Spleen (tissue), 7 donors: ENCODE measurements around the gene CYP1A2.

ENCODE experiments used
- POLR2A ChIP-seq, 3 donors: fragments of 450-650 bp; IDR thresholded peaks; one replicate each; pipeline ENCODE4 v1.5.1; 2017; ENCODE audit warnings: antibody characterized with exemption in 3 of 3, mild to moderate bottlenecking in 1 of 3
- POLR2AphosphoS5 ChIP-seq, 3 donors: sonication (generic); formaldehyde crosslinking; IDR thresholded peaks; one replicate each; pipeline ENCODE4 v1.5.1; 2017; ENCODE audit warnings: antibody characterized with exemption in 3 of 3
- TF ChIP-seq, protein P1 (sequence below), 11 experiments: fragments of 200-600 bp in 7 of 11; fragments of 450-650 bp in 4 of 11; sonication (generic) in 4 of 11; IDR thresholded peaks in 8 of 11; conservative IDR thresholded peaks in 3 of 11; 1 replicate in 7 of 11; 2 replicates in 4 of 11; pipeline versions ENCODE4 v1.4.0 to v1.8.0; 2016 to 2021; ENCODE audit warnings: antibody characterized with exemption in 11 of 11, inconsistent platforms in 4 of 11, mild to moderate bottlenecking in 1 of 11
- donor health status: DM: no; HTN: no; CAD: no; lungs with moderate emphysema.
- donor health status: DM: no; HTN: no; CAD: no.
- donor health status: DM: no; HTN: no; CAD: no.

DNA sequence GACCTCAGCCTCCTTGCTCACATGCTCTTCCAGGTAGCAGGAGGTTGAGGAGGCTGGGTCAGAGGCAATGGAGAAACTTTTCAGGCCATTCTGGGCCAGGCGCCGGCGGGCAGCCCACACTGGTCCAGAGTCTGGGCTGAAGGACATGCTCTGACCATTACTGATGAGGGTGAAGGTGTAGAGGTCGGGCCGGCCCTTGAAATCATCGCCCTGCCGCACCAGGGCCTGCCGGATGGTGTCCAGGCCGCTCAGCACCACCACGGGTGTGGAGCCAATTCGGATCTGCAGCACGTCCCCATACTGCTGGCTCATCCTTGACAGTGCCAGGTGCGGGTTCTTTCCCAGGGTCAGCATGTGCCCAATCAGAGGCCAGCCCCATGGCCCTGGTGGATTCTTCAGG lies 26.1 kb upstream of the CYP1A2 start:
- TF ChIP-seq, protein P1, sequence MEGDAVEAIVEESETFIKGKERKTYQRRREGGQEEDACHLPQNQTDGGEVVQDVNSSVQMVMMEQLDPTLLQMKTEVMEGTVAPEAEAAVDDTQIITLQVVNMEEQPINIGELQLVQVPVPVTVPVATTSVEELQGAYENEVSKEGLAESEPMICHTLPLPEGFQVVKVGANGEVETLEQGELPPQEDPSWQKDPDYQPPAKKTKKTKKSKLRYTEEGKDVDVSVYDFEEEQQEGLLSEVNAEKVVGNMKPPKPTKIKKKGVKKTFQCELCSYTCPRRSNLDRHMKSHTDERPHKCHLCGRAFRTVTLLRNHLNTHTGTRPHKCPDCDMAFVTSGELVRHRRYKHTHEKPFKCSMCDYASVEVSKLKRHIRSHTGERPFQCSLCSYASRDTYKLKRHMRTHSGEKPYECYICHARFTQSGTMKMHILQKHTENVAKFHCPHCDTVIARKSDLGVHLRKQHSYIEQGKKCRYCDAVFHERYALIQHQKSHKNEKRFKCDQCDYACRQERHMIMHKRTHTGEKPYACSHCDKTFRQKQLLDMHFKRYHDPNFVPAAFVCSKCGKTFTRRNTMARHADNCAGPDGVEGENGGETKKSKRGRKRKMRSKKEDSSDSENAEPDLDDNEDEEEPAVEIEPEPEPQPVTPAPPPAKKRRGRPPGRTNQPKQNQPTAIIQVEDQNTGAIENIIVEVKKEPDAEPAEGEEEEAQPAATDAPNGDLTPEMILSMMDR (IDR thresholded peaks at IDR 0.05 in 8 of 11, conservative IDR thresholded peaks at IDR 0.05 in 3 of 11), result no peak
- no peak for TF ChIP-seq POLR2AphosphoS5 (IDR thresholded peaks at IDR 0.05)
- no peak for TF ChIP-seq POLR2A (IDR thresholded peaks at IDR 0.05)
